HG03025 (cell line): ENCODE data around the gene RAPGEF3.

Experiments
- ATAC-seq: cut with Tn5 transposase; IDR thresholded peaks from one replicate; pipeline ENCODE4 v1.9.1; 2021; ENCODE audit warnings: mild to moderate bottlenecking, moderate library complexity; ENCODE audit not compliant: unreplicated experiment, low FRiP score

The RAPGEF3 gene

GRCh38 chr12:47777741-47778558 lies 19.3 kb upstream of the RAPGEF3 start:
- no peak for ATAC-seq

GRCh38 chr12:47777151-47777550 lies 18.5 kb upstream of the RAPGEF3 start:
- ATAC-seq = no peak

- no peak for ATAC-seq
Observed at GRCh38 chr12:47776471-47777143, 17.9 kb upstream of the RAPGEF3 start.

- no peak for ATAC-seq
Observed at GRCh38 chr12:47775100-47775911, 16.6 kb upstream of the RAPGEF3 start.

- no peak for ATAC-seq
Observed at GRCh38 chr12:47774663-47775062, 16.0 kb upstream of the RAPGEF3 start.

- no peak for ATAC-seq
Observed at GRCh38 chr12:47773858-47774580, 15.3 kb upstream of the RAPGEF3 start.

- ATAC-seq = peak; percentile 73
Observed at GRCh38 chr12:47773062-47773857, 14.6 kb upstream of the RAPGEF3 start, which contains the start of gene SLC48A1. Gene SLC48A1, plus strand, starts transcription at chr12:47773238. Its CDS starts 67 bp downstream, at chr12:47773305.

- no peak for ATAC-seq
Observed at GRCh38 chr12:47772738-47773061, 14.0 kb upstream of the RAPGEF3 start.

- no peak for ATAC-seq
Observed at GRCh38 chr12:47772094-47772660, 13.5 kb upstream of the RAPGEF3 start.

- no peak for ATAC-seq
Observed at GRCh38 chr12:47771304-47771703, 12.6 kb upstream of the RAPGEF3 start.

- no peak for ATAC-seq
Observed at GRCh38 chr12:47770086-47770726, 11.5 kb upstream of the RAPGEF3 start.

GRCh38 chr12:47769234-47770085 lies 10.8 kb upstream of the RAPGEF3 start:
- ATAC-seq = no peak

GRCh38 chr12:47768323-47768811 lies 9.7 kb upstream of the RAPGEF3 start:
- no peak for ATAC-seq

- no peak for ATAC-seq
Observed at GRCh38 chr12:47767216-47767724, 8.6 kb upstream of the RAPGEF3 start.

GRCh38 chr12:47766502-47767215 lies 8.0 kb upstream of the RAPGEF3 start:
- ATAC-seq = no peak

- ATAC-seq = no peak
Observed at GRCh38 chr12:47763481-47764346, 5.0 kb upstream of the RAPGEF3 start.
